Measurements from ENCODE around the gene AIFM3.

The AIFM3 gene

DNA sequence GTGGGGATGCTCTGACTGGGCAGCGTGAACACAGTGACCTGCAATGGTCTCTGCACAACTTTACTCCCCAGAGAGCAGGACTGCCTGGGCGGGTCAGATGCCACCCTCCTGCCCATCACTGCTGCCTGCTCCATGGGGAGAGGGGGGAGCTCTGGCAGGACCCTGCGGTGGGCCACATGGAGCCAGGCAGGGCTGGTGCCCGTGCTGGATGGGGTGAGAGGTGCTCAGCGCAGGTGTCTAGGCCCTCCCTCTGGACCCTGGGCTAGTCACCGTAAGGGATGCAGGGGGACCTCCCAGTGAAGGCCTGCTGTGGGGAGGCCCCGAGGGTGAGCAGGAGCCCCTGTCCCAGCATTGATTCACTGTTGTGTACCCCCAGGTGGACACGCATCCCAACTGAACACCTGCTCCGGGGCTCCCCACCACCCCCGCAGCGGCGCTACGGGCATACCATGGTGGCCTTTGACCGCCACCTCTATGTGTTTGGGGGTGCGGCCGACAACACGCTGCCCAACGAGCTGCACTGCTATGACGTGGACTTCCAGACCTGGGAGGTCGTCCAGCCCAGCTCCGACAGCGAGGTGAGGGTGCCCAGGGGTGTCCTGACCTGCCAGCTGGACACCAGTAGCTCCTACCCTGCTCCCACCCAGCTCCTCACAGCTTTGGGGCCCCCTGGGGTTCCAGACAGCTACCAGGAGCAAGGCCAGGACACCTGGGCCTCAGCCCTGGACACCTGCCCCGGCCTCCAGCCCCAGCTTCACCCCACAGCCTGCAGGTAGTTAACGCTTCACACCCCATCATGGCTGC is 24.4 kb downstream of the AIFM3 start:
- no peak for DNase-seq (ENCODE audit: low read depth)

DNA sequence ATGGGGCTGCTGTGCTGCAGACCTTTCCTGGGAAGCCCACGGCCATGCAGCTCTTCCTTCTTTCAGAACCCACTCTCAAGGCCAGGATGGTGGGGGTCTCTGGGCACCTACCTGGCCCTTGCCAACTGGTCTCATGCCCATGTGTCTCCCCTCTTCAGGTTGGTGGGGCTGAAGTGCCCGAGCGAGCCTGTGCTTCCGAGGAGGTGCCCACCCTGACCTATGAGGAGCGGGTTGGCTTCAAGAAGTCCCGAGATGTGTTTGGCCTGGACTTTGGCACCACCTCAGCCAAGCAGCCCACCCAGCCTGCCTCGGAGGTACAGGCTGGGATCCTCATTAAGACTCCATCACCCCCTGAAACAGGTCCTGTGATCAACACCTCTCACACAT is 25.0 kb downstream of the AIFM3 start:
- no peak for DNase-seq (ENCODE audit: low read depth)

DNA sequence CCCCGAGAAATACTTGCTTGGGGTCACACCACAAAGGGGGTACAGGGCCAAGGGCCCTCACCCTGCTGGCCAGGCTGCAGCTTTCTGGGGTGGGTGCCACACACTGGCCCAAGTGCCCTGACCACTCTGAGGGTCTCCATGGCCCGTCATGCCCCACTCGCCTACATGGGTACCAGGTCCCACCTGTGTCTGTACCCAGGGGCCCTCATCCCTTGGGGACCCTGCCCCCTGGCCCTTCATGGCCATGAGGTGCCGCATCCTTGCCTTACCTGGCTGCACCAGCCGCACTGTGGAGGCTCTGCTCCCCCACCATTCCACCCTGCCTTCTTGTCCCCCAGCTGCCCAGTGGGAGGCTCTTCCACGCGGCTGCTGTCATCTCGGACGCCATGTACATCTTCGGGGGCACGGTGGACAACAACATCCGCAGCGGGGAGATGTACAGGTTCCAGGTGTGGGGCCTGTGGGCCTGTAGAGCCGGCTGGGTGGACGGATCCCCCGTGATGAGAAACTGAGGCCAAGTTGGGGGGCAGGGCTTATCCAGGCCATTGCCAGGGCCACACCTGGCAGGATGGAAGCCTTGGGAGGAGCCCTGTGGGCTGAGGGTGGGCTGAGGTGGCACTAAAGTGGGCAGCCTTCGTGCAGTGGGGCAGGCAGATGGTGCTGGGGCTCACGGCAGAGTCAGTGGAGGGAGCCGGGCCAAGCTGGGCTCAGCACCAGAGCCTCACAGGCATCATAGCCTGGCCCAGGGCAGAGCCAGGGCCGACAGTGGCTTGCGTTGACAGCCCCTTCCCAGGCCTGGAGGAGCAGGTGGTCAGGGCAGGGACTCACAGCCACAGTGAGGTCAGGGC is 25.6 kb downstream of the AIFM3 start:
- DNase-seq (ENCODE audit: low read depth) = no peak

DNA sequence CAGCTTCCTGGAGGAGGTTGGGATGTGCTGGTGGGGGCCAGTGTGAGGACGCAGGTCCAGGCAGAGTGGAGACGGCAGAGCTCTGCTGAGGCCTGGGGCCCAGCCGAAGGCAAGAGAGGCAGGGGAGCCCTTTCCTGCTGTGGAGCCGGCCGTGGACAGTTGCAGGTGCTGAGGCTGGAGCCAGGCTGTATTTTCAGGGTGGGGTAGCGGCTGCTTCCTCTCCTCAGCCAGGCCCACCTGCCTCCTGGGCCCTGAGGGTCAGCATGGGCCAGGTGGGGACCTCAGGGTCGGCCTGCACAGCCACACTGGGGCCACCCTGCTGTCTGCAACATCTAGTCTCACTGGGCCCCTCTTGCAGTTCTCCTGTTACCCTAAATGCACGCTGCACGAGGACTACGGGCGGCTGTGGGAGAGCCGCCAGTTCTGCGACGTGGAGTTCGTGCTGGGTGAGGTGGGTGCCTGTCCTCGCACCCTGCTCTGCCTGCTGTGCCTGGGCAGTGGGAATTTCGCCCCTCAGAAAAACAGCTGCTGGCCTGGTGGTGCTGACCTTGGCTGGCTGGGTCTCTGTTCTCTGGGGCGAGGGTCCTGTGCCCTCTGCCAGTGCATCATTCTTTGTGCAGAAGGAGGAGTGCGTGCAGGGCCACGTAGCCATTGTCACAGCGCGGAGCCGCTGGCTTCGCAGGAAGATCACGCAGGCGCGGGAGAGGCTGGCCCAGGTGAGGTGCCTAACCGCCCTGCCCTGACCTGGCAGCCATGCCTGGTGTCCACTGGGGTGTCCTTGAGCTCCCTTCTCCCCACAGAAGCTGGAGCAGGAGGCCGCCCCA is 26.5 kb downstream of the AIFM3 start:
- DNase-seq (ENCODE audit: low read depth) = no peak

DNA sequence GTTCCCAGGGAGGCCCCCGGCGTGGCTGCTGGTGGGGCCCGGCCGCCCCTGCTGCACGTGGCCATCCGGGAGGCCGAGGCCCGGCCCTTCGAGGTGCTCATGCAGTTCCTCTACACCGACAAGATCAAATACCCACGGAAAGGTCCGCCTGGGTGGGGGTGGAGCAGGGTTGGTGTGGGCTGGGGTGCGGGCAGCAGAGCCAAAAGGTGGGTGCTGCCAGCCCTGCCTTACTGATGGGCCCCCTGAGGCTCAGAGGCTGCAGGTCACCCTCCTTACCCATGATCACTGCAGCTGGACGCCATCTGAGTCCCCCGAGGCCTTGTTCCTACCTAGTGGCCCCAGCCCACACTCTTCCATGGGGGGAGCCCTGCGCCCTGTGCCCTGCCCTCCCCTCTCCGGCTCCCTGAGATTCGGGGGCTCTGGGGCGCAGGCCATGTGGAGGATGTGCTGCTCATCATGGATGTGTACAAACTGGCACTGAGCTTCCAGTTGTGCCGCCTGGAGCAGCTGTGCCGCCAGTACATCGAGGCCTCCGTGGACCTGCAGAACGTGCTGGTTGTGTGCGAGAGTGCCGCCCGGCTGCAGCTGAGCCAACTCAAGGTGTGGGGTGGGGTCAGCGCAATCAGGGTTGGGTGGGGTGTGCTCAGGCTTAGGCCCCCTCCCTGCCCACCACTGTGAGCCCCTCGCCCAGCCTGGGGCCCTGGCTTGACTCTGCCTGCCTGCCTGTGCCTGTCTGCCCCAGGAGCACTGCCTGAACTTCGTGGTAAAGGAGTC is 27.3 kb downstream of the AIFM3 start:
- DNase-seq (ENCODE audit: low read depth) = no peak

DNA sequence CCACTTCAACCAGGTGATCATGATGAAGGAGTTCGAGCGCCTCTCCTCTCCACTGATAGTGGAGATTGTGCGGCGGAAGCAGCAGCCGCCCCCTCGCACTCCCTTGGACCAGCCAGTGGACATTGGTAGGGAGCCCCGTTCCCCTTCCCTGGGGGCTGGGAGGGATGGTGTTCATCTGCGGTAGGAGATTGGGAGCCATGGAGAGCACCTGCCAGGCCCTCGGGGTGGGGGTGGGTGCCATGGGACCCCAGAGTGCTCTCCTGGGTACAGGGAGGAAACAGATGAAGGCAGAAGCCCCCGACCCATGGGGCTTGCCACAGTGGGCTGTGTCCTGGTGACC is 27.8 kb downstream of the AIFM3 start:
- no peak for DNase-seq (ENCODE audit: low read depth)

DNA sequence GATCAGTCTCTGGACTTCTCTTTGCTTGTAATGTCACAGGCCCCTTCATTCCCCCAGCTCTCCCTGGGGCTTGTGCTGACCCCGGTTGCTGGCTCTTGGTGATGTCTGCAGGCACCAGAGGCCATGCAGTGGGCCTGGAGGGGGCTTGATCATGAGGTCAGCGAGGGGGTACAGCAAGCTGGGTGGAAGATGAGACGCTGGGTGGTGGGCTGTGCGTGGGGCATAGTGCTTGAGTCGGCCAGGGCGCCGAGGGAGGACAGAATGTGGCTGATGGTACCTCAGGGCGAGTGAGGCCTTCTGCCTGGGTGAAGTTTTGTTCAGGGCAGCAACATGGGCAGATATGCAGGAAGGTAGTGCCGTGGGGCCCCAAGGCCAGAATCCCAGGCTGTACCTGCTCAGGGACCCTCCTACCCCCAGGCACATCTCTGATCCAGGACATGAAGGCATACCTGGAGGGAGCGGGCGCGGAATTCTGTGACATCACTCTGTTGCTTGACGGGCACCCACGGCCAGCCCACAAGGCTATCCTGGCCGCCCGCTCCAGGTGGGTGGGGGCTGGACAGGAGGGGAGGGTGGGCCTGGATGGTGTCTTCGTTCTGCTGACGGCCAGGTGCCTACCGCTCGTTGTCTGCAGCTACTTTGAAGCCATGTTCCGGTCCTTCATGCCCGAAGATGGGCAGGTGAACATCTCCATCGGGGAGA is 28.4 kb downstream of the AIFM3 start:
- DNase-seq (ENCODE audit: low read depth) = no peak

DNA sequence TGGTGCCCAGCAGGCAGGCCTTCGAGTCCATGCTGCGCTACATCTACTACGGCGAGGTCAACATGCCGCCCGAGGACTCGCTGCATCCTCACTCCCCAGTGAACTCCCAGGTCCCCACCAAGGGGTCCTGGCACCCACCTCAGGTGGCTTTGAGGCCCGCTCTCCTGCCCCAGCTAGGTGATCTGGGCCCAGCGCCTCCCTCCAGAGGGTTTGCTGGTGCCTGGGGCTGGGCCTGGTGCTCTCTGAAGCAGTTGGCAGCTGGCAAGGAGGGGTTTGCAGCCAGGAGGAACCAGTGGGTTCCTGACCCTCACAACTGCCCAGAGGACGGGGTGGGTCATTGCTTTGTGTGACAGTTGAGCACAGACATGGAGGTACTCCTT is 29.0 kb downstream of the AIFM3 start:
- no peak for DNase-seq (ENCODE audit: low read depth)

DNA sequence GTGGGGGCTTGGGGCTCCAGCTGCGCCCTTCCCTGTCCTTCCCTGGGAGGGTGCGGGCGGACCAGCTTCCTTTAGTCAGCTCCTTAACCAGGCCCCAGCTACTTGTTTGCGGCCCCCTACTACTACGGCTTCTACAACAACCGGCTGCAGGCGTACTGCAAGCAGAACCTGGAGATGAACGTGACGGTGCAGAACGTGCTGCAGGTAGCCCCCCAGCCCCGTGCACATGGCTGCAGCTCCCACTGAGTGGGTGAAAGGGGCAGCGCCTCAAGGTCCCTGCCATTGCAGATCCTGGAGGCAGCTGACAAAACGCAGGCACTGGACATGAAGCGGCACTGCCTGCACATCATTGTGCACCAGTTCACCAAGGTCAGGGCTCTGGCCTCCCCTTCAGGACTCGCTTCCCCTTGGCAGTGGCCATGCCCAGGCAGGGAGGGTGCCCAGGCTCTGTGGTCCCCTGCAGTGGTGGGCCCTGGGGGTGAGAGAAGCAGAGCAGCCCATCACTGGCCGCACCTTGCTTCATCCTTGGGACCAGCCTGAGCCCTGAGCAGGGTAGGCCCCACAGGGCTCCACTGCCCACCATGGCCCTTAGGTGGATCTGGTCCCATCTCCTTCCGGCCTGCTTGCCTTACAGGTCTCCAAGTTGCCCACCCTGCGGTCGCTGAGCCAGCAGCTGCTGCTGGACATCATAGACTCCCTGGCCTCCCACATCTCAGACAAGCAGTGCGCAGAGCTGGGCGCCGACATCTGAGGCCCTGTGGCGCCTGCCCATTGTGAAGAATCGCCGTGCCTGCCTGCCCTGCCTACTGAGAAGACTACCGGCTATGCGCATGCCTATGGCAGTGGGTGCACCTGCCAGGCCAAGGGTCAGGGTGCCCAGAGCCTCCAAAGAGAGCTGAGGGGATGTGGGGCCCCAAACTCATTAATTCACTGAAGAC is 29.8 kb downstream of the AIFM3 start:
- DNase-seq (ENCODE audit: low read depth) = no peak

DNA sequence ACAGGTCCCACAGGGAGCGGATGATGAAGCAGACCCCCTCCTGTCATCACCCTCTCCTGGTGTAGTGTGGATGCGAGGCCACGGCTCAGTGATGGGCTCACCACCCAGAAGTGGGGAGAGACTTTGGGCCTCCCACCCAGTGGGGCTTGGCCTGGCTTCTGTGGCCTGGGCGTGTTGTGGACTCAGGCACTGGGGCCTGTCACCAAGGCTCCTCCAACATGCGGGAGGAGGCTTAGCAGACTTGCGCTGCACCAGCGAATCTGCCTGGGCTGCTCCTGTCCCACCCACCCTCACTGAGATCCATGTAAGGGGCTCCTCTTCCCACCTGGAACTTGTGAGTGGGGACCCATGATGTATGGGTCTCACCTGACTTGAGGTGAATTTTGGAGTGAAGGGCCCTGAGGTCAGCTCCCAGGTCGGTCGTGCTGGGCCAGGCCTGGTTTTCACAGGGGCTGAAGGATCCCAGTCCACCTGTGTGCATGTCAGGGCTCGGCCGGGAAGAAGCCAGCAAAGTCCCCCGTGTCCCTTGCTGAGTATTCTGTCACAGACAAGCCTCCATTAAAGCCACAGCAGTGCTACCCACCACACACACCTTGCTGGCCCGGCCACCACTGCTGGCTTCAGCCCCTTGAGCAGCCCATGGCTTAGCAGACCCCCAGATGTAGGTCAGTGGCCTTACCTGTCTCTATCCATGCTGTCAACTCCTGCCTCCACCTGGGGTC is 30.6 kb downstream of the AIFM3 start:
- DNase-seq (ENCODE audit: low read depth) = no peak

DNA sequence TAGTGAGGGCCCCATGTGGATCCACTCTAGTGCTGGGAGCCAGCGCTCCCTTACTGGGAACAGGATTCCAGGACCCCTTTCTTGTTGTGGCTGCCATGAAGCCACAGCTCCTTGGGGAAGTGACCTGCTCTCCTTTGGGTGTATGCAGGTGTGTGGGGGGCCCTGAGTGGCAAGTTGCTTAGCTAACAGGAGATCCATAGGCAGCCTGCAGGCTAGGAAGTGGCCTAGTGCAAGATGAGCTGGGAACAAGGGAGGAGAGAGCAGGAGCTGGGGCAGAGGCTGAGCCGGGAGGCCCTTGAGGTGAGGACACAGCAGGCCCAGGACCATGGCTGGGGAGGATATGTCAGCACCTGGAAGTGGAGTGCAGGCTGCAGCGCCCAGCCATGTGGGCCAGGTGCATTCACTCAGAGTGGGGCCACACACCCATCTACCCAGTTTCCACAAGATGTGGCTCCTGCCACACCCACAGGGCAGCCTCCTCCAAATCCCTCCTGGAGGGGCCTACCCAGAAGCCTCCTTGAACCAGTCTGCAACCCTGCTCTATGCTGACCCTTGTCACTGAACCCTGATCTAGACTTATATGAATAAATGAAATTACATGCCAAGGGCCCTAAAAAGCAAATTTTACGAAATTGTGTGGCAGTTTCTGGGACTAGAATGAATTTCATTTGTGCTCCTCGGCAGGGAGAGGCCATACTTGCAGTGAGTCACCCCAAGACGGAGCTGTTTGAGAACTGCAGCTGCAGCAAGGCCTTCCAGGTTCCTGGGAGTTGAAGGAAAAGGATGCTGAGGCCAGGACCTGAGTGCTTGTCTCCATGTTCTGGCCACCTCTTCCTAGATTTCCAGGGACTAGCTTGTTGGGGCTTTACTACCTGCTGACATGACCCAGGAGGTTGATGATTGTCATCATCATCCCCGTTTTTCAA is 31.6 kb downstream of the AIFM3 start:
- DNase-seq (ENCODE audit: low read depth) = no peak

DNA sequence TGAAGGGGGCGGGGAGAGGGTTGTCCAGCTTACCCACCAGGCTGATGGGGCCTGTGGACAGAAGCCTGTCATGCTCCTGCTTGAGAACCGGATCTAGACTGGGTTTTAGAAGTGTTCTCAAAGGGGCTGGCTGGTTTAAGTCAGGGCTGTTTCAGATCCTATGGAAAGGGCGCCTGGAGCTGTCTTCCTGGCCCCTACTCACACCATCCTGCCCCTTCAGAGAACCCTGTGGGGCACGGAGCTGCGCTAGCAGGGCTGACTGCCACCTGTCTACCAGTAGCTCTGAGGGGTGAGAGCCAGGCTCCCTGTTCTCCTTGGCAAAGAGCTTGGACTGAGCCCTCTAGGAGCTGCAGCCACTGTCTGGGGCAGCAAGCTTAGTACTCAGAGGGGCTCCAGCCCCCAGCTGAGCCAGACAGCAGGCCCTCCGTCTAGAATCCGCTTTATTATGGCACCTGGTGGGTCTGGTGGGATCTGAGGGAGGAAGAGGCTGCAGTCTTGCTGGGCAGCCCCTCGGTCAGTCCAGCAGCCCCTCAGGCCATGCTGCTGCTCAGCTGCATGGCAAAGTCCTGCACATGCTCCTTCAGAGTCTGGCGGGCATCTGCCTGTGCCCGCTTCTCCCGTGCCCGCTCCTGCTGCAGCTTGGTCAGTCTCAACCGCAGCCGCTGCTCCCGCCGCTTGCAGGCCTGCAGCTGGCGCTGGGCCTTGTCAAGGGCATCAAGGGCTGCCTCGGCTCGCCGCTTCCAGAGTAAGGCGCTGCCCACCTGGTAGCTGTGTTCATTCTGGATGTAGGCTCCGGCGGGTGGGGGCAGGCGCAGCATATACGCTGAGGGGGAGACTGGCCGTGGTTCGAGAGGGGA is 32.5 kb downstream of the AIFM3 start:
- DNase-seq (ENCODE audit: low read depth) = no peak

DNA sequence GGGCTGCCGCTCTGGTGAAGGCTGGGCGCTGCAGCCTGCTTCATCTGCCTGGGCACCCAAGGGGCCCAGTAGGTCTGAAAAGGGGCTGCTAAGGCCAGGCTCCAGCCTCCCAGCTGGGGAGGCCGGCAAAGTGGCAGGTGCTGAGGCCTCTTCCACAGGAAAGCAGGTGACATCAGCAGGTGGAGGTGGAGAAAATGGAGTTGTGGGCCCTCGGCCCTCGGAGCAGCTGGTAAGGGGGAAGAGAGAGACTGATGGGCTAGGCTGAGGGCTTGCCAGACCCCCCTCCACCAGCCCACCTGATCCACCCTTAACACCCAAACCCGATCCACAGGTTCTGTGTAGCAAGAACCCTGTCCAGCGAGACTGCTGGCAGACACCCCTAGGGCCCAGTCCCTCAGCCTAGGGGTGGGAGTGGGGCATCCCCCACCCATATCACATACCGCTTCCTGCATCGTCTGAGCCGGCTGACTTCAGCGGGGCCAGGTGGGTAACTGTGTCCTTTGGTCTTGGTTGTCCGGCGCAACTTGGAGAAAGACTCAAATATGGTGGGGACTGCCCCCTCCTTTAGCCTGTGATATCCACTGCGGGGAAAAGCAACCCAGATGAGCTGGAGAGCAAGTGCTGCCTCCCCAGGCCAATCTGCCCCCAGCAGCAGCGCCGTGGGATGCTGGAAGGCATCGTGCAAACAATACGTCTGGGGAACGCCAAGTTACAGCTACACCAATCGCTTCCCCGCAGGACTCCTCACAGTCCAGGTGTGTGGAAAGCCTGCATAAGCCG is 33.3 kb downstream of the AIFM3 start:
- DNase-seq (ENCODE audit: low read depth) = no peak

DNA sequence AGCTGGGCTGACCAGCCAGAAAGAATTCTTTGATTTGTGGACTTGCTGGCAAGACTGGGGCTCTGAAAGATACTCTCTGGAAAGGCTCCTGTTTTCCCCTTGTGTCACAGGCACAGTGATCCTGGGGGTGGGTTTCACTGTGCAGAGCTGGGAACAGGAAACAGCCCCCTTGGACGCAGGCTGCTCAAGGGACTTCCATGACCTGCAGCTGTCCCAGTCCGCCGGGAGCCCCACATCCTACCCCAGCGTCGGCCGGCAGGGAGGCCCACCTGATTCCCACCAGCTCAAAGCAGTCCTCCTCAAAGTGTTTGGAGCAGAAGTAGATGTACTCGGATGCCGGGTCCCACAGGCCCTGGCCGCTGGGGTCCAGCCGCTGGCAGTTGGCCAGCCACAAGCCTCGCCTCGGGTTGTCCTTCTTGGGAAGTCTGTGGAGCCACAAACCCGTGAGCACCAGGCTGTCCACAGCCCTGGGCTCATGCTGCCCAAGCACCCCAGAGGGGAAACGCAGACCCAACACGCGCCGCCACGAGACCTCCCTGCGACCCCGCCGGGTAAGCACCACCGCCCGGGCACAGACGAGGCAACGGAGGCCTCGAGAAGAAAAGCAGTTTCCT is 34.0 kb downstream of the AIFM3 start:
- DNase-seq (ENCODE audit: low read depth) = no peak

DNA sequence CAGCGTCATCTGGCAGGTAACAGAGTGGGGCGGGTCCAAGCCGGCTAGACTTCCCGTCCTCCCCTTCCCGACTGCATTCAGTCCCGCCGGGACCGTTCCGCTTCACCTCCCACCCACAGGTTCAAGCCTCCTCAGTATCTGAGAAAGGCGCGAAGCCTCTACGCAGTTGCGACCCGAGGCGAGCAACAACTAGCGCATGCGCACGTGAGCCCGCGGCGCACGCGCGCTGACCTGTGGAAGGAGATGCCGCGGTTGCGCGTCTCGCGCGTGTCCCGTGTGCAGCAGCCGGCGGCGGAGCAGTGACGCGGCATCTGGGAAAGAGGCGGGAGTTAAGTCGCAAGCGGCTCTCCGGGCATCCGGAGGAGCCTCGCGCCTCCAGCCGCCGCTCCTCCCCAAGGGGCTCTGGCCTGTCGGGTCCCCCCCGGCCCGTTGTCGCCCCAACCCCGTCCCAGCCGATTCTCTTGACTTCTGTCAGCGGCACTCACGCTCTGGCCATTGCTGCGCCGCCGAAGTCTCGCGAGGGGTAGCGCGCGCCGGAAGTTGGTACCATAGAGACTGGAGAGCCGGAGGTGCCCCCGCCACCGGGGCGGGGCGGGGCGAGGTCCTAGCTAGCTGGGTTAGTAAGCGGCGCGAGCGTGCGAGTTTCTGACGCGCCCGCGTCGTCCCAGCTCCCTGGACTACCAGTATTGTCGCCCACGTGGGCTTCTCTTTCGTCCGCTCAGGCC is 34.7 kb downstream of the AIFM3 start, which contains the start of gene THAP7:
THAP7 (minus strand) TSS at position 518 of the 725 bp plus-strand sequence; CDS start at position 311, 207 bp downstream.
- DNase-seq (ENCODE audit: low read depth) = peak; percentile 90
